ENCODE results near the gene SMARCAL1. TPM values are rescaled to one million over a fixed set of nuclear protein-coding genes. Genes with fewer than 3 reads are reported as not detected.

The SMARCAL1 gene
- total RNA-seq, 1 donor from 2014 or later = 52.9 TPM

DNA sequence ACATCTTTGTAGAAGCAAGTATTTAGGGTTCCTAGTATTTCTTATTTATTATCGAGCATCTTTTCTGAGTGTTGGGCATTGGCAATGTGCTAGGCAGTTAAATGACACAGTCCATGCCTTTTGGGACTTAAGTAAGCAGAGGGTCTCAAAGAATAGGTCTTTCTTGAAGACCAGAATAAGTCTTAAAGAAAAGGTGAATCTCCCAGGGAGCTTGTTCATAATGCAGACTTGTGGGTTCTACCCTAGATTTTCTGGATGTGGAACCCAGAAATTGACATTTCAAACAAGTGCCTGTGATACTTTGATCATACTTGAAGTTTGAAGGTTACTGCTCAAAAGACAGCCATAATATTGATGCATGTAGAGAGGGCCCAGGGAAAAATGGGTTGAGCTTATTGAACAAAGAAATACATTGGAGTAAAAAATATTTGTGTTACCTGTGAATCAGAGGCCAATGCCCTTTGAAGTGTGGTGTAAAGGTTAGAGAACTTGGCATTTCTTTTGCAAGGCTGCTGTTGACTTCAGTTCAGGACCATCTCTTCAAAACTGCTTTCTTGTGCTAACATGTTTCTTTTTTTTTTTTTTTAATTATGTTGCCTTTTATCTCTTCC is 110.7 kb downstream of the SMARCAL1 start:
- DNase-seq (ENCODE audit: extremely low read depth, low read depth, low spot score) = no peak

DNA sequence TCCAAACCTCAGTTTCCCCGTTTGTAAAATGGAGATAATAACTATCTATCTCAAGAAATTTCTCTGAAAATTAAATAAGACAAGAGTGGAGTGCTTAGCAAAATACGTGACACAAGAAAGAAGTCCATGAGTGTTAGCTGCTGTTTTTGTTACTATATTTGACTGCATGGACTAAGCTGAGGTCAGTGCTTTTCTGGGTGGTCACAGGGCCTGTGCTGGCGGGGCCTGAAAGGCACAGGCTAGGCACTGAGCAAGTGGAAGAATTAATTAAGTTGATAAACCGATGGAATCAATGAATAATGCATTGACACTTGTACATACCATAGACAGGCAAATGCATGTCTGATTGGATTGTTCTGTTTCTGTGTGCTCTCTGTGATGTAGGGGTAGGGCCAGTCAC is 113.7 kb downstream of the SMARCAL1 start:
- DNase-seq (ENCODE audit: extremely low read depth, low read depth, low spot score) = no peak

DNA sequence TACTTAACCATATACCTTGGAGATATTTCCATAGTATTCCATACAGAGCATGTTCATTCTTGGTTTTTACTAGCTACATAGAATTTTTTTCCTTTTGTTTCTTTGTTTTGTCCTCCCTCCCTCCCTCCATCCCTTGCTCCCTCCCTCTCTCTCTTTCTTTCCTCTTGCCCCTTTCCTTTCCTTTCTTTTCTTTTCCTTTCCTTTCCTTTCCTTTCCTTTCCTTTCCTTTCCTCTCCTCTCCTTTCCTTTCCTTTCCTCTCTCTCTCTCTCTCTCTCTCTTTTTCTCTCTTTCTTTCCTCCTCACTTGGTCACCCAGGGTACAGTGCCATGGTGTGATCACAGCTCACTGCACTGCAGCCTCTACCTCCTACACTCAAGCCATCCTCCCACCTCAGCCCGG is 114.7 kb downstream of the SMARCAL1 start:
- DNase-seq (ENCODE audit: extremely low read depth, low read depth, low spot score) = no peak

DNA sequence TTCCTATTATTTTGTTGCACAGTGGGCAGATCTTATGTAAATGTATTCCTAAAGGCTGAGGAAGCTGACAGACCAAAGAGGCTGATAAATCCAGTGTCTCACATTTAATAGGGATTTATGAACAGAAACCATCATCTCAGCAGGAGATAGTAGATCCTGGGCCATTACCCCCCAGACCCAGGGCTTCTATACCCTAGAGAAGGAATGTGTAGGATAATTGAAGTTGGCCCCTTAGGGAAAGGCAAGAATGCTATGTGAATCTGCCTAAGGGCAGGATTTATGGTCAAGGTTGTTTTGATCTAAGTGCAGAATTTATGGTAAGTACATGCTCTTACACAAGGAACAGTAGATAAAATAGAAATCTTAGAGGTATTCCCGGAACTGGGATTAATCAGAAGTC is 115.3 kb downstream of the SMARCAL1 start:
- no peak for DNase-seq (ENCODE audit: extremely low read depth, low read depth, low spot score)

DNA sequence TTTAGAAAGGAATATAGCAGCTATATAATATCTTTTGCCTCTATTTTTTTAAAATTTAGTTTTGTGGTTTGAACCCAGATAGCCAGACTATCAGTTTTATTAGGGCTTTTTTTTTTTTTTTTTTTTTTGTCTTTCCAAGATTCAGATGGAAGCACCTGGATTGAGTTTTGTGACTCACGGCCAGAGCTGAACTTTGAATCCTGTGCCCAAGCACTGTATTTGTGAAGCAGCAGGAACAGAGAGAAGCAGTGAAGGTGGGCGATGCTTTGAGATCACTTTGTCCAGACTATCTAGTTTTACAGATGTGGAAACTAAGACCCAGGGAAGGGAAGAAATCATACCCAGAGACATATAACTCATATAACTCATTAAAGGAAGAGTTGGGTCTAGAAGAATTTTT is 120.3 kb downstream of the SMARCAL1 start:
- no peak for DNase-seq (ENCODE audit: extremely low read depth, low read depth, low spot score)

Other genes starting within 250 kb of the SMARCAL1 start
- gene MARCHF4, start 40.0 kb upstream of the SMARCAL1 start, total RNA-seq = 29.5 and 33.3 TPM in 2 replicates
- 1,125 and 1,716 TPM in 2 replicates for gene RPL37A, start 86.4 kb downstream of the SMARCAL1 start, total RNA-seq
- gene IGFBP2, start 220.9 kb downstream of the SMARCAL1 start, total RNA-seq = 268 and 272 TPM in 2 replicates

Data from glomerular endothelial cell (primary cell).